DMS114 treated with DMSO at 0.1 percent for 48 hours (cell line): ENCODE results near the gene CCL2.
"Not testable (repeated sequence)": the region's sequence is repeated elsewhere in the genome, so short reads cannot be mapped to it uniquely, and the experiment has no call there.

ENCODE experiments used
- DNase-seq: peaks from one replicate; lab custom pipeline; 2025; ENCODE audit not compliant: unreplicated experiment; lab: John Stamatoyannopoulos, UW

Gene CCL2

GRCh38 chr17:34254651-34255380, at the start of gene CCL2:
CCL2 (plus strand) TSS chr17:34255285; CDS start chr17:34255350, 65 bp downstream.
- no peak for DNase-seq

GRCh38 chr17:34205401-34205800, 49.7 kb upstream of the CCL2 start:
- DNase-seq, result no peak

DNA sequence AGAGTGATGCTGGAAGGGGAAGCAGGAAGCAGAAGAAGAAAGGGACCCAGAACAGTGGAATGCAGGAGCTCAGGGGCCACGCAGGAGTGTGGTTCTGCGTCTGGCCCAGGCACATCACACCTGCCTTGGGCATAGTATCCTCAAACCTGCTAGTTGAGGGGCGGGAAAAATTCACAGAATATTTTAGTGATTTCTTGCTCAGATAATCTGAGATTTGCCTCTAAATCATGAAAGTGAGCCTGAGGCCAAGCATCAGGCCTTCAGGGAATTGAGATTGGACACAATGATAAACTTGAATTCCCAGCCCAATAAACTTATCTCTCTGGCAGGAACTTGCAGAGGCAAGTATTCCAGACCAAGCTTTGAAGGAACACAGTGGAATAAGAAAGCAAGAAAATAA, 48.5 kb upstream of the CCL2 start:
- DNase-seq, result no peak

- DNase-seq, result no peak
Measured at GRCh38 chr17:34207572-34207971, 47.5 kb upstream of the CCL2 start.

DNA sequence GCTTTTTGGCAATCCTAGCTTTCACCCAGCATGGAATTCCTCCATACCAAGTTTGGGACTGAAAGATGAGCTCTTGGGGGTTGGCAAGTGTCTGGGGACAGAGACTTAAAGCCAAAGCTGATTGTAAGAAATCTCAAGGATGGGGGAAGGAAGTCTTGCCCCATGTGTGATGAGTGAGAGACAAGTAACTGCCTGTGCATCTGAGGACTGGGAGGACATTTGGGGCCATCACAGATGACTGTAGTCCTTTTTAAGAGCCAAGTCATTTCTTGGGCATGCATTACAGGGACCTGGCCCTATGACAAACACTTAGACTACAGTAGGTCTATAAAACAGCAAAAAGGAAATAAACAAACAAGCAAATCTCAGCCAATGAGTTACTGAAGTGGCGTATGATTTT, 36.3 kb upstream of the CCL2 start:
- DNase-seq, result no peak

DNA sequence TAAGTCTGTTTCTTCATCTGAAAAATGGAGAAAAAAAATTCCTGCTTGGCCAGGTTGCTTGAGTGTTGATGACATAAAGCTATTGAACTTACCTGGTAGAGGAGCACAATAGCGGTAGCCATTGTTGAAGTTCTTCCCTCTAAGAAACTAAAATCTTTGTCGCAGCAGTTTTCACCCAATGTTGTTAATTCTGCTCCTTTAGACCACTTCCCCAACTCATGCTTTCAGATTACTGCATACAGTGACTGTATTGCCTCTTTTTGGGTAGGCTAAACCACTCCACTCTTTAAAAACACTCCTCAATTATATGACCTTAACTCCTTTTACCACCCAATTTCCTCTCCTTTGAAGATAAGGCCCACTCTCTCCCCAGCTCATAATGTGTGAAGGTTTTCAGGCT, 35.7 kb upstream of the CCL2 start:
- DNase-seq, result no peak

DNA sequence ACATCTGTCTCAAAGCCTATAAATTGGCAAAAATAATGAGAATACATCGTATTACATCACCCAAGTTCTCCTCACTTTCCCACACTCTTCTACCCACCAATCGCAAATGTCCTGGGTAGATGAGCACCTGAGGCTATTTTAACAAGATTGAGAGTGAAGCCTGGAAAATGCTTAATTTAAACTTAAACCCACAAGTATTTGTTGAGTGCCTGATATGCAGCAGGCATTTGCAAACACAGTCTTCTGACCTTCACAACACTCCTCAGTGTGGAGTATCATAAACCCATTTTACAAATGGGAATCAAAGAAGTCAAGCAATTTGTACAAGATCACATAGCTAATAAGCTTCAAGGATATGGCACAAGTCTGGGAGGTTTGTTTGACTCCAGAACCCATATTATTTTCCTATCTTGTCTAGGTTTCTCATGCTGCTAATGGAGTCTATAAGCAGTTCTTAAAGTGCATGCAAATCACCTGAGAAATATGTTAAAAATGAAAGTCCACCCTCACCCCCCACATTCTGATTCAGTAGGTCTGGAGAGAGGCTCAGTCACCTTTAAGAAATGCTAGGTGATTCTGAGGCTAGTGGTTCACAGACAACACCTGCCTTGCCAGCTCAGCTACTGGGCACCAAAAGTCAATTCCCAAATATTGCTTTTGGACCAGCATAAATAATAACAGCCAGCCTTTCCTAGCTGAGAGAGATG, 34.9 kb upstream of the CCL2 start:
- DNase-seq, result no peak

GRCh38 chr17:34220752-34221395, 34.2 kb upstream of the CCL2 start:
- no peak for DNase-seq

GRCh38 chr17:34221411-34221810, 33.7 kb upstream of the CCL2 start:
- DNase-seq, result no peak

GRCh38 chr17:34222722-34223497, 32.2 kb upstream of the CCL2 start:
- no peak for DNase-seq

DNA sequence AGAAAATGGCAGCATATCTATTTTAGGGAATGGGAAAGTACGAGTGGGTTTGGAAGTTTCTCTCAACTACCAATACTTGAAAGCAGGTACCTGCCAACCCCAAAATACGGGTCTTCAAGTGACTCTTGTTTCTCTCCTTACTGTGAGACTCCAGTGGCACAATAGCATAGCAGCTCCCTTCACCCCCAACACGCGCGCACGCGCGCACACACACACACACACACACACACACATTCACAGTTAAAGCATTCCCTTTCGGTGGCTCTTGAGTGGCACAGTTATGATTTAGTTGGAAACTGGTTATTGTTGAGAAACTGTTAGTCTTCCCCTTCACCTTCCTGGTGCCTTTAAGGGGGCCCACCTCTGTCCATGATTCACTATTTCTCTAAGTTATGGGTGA, 30.0 kb upstream of the CCL2 start:
- no peak for DNase-seq

DNA sequence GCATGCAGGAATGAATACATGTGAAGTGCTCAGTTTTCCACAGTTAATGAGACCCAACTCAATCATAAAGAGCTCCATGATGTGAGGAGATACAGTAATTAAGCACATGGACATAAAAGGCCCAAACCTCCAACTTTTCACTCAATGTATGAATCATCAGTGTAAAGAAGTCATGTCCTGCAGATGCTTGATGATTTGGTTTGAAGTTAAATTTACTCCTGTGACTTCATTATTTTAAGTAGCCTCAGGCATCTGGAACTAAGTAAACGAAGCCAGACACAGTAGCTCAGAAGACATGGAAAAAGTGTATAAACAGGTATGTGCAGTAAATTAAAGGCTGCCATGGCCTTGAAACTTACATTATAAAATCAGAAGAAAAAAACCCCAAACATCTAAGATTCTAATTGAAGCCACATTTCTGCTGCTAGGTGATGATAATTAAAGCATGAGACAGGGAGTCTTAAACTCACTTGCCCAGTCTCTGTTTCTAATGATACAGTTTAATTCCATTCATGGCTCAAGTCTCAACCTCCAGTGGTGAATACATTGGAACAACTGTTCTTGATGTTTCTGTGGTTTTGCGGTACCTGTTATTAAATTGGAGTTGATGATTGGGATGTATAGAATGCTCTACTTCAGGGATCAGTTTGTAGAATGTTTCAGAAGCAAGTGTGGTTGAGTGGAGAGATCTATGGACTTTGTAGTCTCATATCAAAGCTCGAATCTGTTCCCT, 28.9 kb upstream of the CCL2 start:
- no peak for DNase-seq

DNA sequence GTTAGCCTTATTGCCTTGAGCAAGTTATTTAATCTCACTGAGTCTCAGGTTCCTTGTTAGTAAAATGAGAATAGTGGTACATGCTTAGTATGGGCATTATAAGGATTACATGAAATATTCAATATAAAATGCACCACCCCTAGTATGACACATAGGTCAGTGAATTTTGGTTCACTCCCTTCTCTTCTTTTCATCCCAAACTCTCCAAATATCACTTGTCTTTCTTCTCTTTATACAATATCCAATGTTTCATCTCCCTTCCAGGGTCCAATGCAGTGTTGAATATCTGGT, 28.4 kb upstream of the CCL2 start:
- DNase-seq, result no peak

- DNase-seq, result not testable (repeated sequence)
Measured at GRCh38 chr17:34227293-34227692, 27.8 kb upstream of the CCL2 start.

DNA sequence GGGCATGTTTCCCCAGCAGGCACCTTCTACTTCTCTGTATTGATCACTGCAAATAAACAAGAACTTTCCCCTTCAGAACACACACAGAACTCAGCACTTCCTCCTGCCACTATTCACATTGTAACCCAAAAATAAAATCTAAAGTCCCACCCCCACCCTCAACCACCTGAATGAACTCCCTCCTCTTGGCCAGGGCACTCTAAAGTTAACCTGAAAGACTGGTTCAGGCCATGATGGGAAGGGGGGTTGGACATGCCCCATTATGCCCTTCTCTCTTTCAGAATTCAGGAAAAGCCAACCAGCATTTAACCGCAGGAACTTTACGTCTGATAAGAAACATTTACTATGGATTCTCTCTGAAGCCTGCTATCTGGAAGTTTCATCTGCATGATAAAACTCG, 27.4 kb upstream of the CCL2 start:
- DNase-seq, result no peak

DNA sequence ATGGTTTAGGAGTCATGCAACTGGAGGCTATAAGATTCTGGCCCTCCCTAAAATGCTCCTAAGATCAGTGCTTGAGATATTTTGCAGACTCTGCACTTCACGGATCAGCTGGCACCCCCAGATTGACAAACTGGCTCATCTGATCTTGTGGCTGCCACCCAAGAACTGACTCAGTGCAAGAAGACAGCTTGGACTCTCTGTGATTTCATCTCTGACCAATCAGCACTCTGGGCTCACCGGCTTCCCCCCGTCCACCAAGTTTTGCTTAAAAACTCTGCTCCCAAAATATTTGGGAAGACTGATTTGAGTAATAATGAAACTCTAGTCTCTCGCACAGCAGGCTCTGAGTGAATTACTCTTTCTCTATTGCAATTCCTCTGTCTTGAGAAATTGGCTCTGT, 26.3 kb upstream of the CCL2 start:
- no peak for DNase-seq

DNA sequence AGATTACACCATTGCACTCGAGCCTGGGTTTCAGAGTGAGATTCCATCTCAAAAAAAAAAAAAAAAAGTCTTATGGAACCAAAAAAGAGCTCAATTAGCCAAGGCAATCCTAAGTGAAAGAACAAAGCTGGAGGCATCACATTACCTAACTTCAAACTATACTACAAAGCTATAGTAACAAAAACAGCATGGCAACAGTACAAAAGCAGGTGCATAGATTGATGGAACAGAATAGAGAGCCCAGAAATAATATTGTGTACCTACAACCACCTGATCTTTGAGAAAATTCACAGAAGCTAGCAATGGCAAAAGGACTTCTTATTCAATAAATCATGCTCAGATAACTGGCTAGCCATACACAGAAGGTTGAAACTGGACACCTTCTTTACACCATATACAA, 24.7 kb upstream of the CCL2 start:
- DNase-seq, result no peak

DNA sequence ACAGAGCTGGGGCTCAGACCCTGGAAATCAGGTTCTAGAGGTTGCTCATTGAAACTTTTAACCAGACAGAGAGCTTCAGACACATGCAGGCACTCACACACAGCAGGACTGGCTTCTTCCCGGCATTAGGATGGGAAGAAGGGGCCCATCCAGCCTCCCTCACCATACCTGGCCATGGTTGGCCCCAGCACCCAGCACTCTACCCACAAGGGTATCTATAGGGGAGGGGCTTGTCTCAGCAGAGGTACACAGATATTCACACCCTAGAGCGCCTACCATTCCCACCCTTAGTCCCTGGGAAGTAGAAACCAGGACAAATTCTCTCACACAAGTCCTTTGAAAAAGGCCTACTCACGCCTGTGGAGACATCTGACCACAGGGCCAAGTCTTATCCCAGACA, 20.5 kb upstream of the CCL2 start:
- no peak for DNase-seq

DNA sequence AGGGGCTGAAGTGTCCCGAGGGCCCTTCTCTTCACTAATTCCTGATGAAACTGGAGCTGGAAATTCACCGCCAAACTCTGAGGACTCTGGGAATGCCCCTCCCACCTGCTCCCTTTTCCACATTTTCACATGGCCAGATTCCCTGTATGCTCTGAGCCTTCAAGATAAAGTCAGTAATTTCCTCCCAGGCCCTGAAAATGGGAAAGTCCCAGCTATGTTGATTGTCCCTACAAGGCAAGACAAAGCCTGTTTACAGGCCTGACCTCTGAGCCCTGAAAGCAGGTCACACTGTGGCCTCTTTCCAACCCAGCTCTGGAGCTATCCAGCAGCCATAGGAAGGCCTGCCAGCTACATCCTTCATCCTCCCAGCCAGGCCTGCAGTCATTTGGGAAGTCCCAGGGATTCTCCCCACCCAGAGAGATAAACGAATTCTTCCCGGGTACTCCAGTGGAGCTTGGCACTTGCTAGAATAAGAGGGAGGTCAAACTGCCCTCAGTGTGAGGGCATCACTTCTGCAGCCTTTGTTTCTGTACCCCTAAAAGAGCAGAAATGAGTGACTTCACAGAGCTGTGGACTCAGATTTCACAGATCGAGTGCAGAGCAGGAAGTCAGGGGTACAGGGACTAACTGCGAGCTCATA, 19.6 kb upstream of the CCL2 start:
- no peak for DNase-seq

GRCh38 chr17:34236281-34236892, 18.7 kb upstream of the CCL2 start:
- DNase-seq, result no peak
